Fibroblast of lung (primary cell): ENCODE measurements around the gene JAZF1. TPM values are rescaled to one million over a fixed set of nuclear protein-coding genes. Genes with fewer than 3 reads are reported as not detected.

ENCODE experiments used
- DNase-seq, 2 donors: peaks; one replicate each; pipeline versions ENCODE4 v3.0.0 to v3.0.0-alpha.2; 2010; ENCODE audit warnings: low read depth in 2 of 2
- H2AFZ ChIP-seq: 2 replicates; pipeline ENCODE4 v1.5.1; 2012; ENCODE audit warnings: low read length, control low read depth, inconsistent platforms
- H3K27ac ChIP-seq: 2 replicates; pipeline ENCODE4 v1.5.1; 2011; ENCODE audit warnings: low read length, control low read depth; ENCODE audit not compliant: insufficient read depth
- H3K27me3 ChIP-seq: 2 replicates; pipeline ENCODE4 v1.5.1; 2011; ENCODE audit warnings: mild to moderate bottlenecking, low read length; ENCODE audit not compliant: control insufficient read depth, insufficient read depth
- H3K36me3 ChIP-seq: 2 replicates; pipeline ENCODE4 v1.5.1; 2011; ENCODE audit warnings: low read length; ENCODE audit not compliant: control insufficient read depth, insufficient read depth
- H3K4me1 ChIP-seq: 2 replicates; pipeline ENCODE4 v1.5.1; 2011; ENCODE audit warnings: low read length; ENCODE audit not compliant: control insufficient read depth, insufficient read depth; ENCODE audit errors: extremely low read depth
- H3K4me2 ChIP-seq: 2 replicates; pipeline ENCODE4 v1.5.1; 2011; ENCODE audit warnings: low read length, control low read depth; ENCODE audit not compliant: insufficient read depth; ENCODE audit errors: extremely low read depth
- H3K4me3 ChIP-seq, 4 experiments: fragments of 200-600 bp in 1 of 4; sonication (generic) in 1 of 4; replicated peaks in 1 of 4; 2 replicates each; pipeline ENCODE4 v1.5.1; 2011 to 2016; ENCODE audit warnings: low read length in 4 of 4, low read depth in 3 of 4, mild to moderate bottlenecking in 3 of 4, control low read depth in 2 of 4, inconsistent platforms in 1 of 4, mixed read lengths in 1 of 4; ENCODE audit not compliant: insufficient read depth in 1 of 4; ENCODE audit errors: control extremely low read depth in 1 of 4
- H3K79me2 ChIP-seq: 2 replicates; pipeline ENCODE4 v1.5.1; 2012; ENCODE audit warnings: mild to moderate bottlenecking, low read length, inconsistent platforms; ENCODE audit not compliant: control insufficient read depth, insufficient read depth
- H3K9ac ChIP-seq: 2 replicates; pipeline ENCODE4 v1.5.1; 2011; ENCODE audit warnings: mild to moderate bottlenecking, low read length, control low read depth; ENCODE audit not compliant: insufficient read depth
- H3K9me3 ChIP-seq: 2 replicates; pipeline ENCODE4 v1.5.1; 2012; ENCODE audit warnings: low read depth, low read length; ENCODE audit not compliant: control insufficient read depth, insufficient read depth
- H4K20me1 ChIP-seq: 2 replicates; pipeline ENCODE4 v1.5.1; 2011; ENCODE audit warnings: low read length; ENCODE audit not compliant: control insufficient read depth, insufficient read depth; ENCODE audit errors: extremely low read depth
- CTCF ChIP-seq, 2 donors: IDR thresholded peaks in 1 of 2; conservative IDR thresholded peaks in 1 of 2; 1 replicate in 1 of 2; 2 replicates in 1 of 2; pipeline ENCODE4 v1.5.1; 2011 to 2012; ENCODE audit warnings: low read length in 2 of 2, control low read depth in 1 of 2, inconsistent platforms in 1 of 2, low read depth in 1 of 2, mild to moderate bottlenecking in 1 of 2
- EZH2 ChIP-seq: IDR thresholded peaks from 2 replicates; pipeline ENCODE4 v1.5.1; 2012; ENCODE audit warnings: low read length, control low read depth, mild to moderate bottlenecking; ENCODE audit errors: missing control alignments
- polyA plus RNA-seq, 2 donors: library from polyadenylated mRNA; depleted of rRNA in 1 of 2; stranded (reverse) in 1 of 2; unstranded in 1 of 2; fragments of >200 nt; gene quantifications; 2 replicates each; pipeline ENCODE4 v1.2.1, GENCODE V29; 2011 to 2012; ENCODE audit warnings: missing spikeins in 1 of 2
- total RNA-seq: library from RNA; depleted of rRNA; stranded (reverse); fragments of >200 nt; gene quantifications from 2 replicates; pipeline ENCODE4 v1.2.1, GENCODE V29; 2014

JAZF1 gene
- total and polyA plus RNA-seq, 2 donors (not counting 1 experiment from before 2014, with no cell fraction given), result 9.1 to 9.3 TPM

GRCh38 chr7:28207486-28208158 is 27.0 kb upstream of the JAZF1 start:
- Histone ChIP-seq H3K36me3 (no peaks in the 10 kb centered on the region), H3K79me2 (no peaks in the 10 kb centered on the region), H3K4me3 (no peak overlapping the region), H3K9me3 (no peaks in the 10 kb centered on the region), H3K9ac (no peak overlapping the region), H3K4me1 (no peaks in the 10 kb centered on the region), H3K27ac (no peak overlapping the region), H3K4me2 (no peak overlapping the region), H2AFZ (no peak overlapping the region), H3K27me3 (no peaks in the 10 kb centered on the region), H4K20me1 (no peaks in the 10 kb centered on the region)
- TF ChIP-seq EZH2 (no peak), CTCF (conservative IDR thresholded peaks at IDR 0.05 in 1 of 2, IDR thresholded peaks at IDR 0.05 in 1 of 2; ENCODE audit: low read depth in 1 of 2, low read length in 2 of 2) (no peak)
- DNase-seq, result peak in 1 of 2 donors; percentile 68

GRCh38 chr7:28205506-28205905 is 24.9 kb upstream of the JAZF1 start:
- Histone ChIP-seq H3K79me2 (no peaks in the 10 kb centered on the region), H3K4me1 (no peaks in the 10 kb centered on the region), H3K4me2 (no peak overlapping the region), H3K9me3 (no peaks in the 10 kb centered on the region), H3K4me3 (no peak overlapping the region), H3K27ac (no peak overlapping the region), H3K27me3 (no peaks in the 10 kb centered on the region), H3K9ac (no peak overlapping the region), H2AFZ (no peak overlapping the region), H4K20me1 (no peaks in the 10 kb centered on the region), H3K36me3 (no peaks in the 10 kb centered on the region)
- TF ChIP-seq CTCF (conservative IDR thresholded peaks at IDR 0.05 in 1 of 2, IDR thresholded peaks at IDR 0.05 in 1 of 2; ENCODE audit: low read depth in 1 of 2, low read length in 2 of 2) (no peak), EZH2 (no peak)
- no peak for DNase-seq

GRCh38 chr7:28203508-28204240 is 23.1 kb upstream of the JAZF1 start:
- H3K79me2 ChIP-seq, result no peaks in the 10 kb centered on the region
- no peak overlapping the region for H3K9ac ChIP-seq
- H3K36me3 ChIP-seq, result no peaks in the 10 kb centered on the region
- no peak overlapping the region for H3K4me2 ChIP-seq
- no peaks in the 10 kb centered on the region for H3K9me3 ChIP-seq
- no peak overlapping the region for H2AFZ ChIP-seq
- no peaks in the 10 kb centered on the region for H3K4me1 ChIP-seq
- no peaks in the 10 kb centered on the region for H4K20me1 ChIP-seq
- no peak for TF ChIP-seq CTCF (conservative IDR thresholded peaks at IDR 0.05 in 1 of 2, IDR thresholded peaks at IDR 0.05 in 1 of 2; ENCODE audit: low read depth in 1 of 2, low read length in 2 of 2)
- no peak for TF ChIP-seq EZH2
- no peaks in the 10 kb centered on the region for H3K27me3 ChIP-seq
- DNase-seq, result peak; percentile 20 to 35
- H3K4me3 ChIP-seq, result no peak overlapping the region
- H3K27ac ChIP-seq, result no peak overlapping the region
